BE2C (cell line): Measurements from ENCODE around the gene ZNRF1.
A peak's percentile ranks its signal among the peaks of the same experiment; 100 is the strongest.

Experiments
- DNase-seq: peaks from one replicate; pipeline ENCODE4 v3.0.0-alpha.2; 2020
- H3K27me3 ChIP-seq: fragments of 250-450 bp; sonication (Bioruptor Pico); 2 replicates; pipeline ENCODE4 v1.5.1; 2020; ENCODE audit warnings: mild to moderate bottlenecking
- H3K36me3 ChIP-seq: fragments of 250-450 bp; sonication (Bioruptor Pico); 2 replicates; pipeline ENCODE4 v1.5.1; 2020; ENCODE audit warnings: mild to moderate bottlenecking
- H3K4me1 ChIP-seq: fragments of 250-450 bp; sonication (Bioruptor Pico); 2 replicates; pipeline ENCODE4 v1.5.1; 2020
- H3K4me3 ChIP-seq: 2 replicates; pipeline ENCODE4 v1.5.1; 2011; ENCODE audit warnings: low read depth, low read length
- H3K9me3 ChIP-seq: fragments of 250-450 bp; sonication (Bioruptor Pico); 2 replicates; pipeline ENCODE4 v1.5.1; 2020
- TF ChIP-seq, protein P1 (sequence below): IDR thresholded peaks from 2 replicates; pipeline ENCODE4 v1.5.1; 2012; ENCODE audit warnings: mild to moderate bottlenecking, low read depth, low read length

Gene ZNRF1

GRCh38 chr16:75101635-75102034, 102.8 kb downstream of the ZNRF1 start:
- no peak overlapping the region for H3K4me3 ChIP-seq
- TF ChIP-seq, protein P1, sequence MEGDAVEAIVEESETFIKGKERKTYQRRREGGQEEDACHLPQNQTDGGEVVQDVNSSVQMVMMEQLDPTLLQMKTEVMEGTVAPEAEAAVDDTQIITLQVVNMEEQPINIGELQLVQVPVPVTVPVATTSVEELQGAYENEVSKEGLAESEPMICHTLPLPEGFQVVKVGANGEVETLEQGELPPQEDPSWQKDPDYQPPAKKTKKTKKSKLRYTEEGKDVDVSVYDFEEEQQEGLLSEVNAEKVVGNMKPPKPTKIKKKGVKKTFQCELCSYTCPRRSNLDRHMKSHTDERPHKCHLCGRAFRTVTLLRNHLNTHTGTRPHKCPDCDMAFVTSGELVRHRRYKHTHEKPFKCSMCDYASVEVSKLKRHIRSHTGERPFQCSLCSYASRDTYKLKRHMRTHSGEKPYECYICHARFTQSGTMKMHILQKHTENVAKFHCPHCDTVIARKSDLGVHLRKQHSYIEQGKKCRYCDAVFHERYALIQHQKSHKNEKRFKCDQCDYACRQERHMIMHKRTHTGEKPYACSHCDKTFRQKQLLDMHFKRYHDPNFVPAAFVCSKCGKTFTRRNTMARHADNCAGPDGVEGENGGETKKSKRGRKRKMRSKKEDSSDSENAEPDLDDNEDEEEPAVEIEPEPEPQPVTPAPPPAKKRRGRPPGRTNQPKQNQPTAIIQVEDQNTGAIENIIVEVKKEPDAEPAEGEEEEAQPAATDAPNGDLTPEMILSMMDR, result no peak
- H3K36me3 ChIP-seq, result no peaks in the 10 kb centered on the region
- no peaks in the 10 kb centered on the region for H3K9me3 ChIP-seq
- no peak for DNase-seq
- no peaks in the 10 kb centered on the region for H3K27me3 ChIP-seq
- peaks cover 29% of the 10 kb centered on the region for H3K4me1 ChIP-seq

- H3K4me1 ChIP-seq, result peaks cover 37% of the 10 kb centered on the region
Observed at GRCh38 chr16:75102595-75102994, 103.8 kb downstream of the ZNRF1 start.

GRCh38 chr16:75103994-75104393, 105.2 kb downstream of the ZNRF1 start:
- DNase-seq, result no peak
- TF ChIP-seq, protein P1, result no peak
- H3K36me3 ChIP-seq, result no peaks in the 10 kb centered on the region
- no peak overlapping the region for H3K4me3 ChIP-seq
- H3K9me3 ChIP-seq, result no peaks in the 10 kb centered on the region
- H3K4me1 ChIP-seq, result peaks cover 39% of the 10 kb centered on the region
- H3K27me3 ChIP-seq, result no peaks in the 10 kb centered on the region

More at GRCh38 chr16:75102595-75102994, 103.8 kb downstream of the ZNRF1 start:
- H3K27me3 ChIP-seq, result no peaks in the 10 kb centered on the region
- TF ChIP-seq, protein P1, result no peak
- DNase-seq, result no peak
- H3K4me3 ChIP-seq, result no peak overlapping the region
- H3K9me3 ChIP-seq, result no peaks in the 10 kb centered on the region
- H3K36me3 ChIP-seq, result no peaks in the 10 kb centered on the region

DNA sequence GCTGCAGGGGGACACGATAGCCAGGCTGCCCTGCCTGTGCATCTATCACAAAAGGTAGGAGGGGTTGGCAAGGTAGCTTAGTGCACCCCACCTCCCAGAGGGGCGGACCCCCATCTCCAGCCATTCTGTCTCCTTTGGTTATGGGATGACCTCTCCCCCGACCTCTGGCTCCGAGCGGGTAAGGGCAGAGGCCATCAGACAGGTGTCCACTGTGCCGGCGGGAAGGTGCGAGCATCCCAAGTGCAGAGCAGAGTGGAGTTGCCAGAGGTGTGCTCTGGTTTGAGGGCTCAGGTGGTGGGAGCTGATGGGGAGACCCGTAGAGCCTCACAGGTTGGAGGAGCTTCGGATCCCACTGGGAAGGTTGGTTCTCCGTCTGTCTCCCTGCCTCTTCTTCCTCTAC, 106.0 kb downstream of the ZNRF1 start:
- TF ChIP-seq, protein P1, result no peak
- H3K4me1 ChIP-seq, result peaks cover 39% of the 10 kb centered on the region
- no peaks in the 10 kb centered on the region for H3K36me3 ChIP-seq
- no peaks in the 10 kb centered on the region for H3K9me3 ChIP-seq
- no peak for DNase-seq
- H3K27me3 ChIP-seq, result no peaks in the 10 kb centered on the region
- H3K4me3 ChIP-seq, result peak overlapping the region; percentile 23

GRCh38 chr16:75105306-75106061, 106.7 kb downstream of the ZNRF1 start:
- Histone ChIP-seq H3K27me3 (no peaks in the 10 kb centered on the region), H3K4me1 (peaks cover 45% of the 10 kb centered on the region), H3K36me3 (no peaks in the 10 kb centered on the region), H3K9me3 (no peaks in the 10 kb centered on the region), H3K4me3 (peak overlapping the region; percentile 23)
- TF ChIP-seq, protein P1, result no peak
- DNase-seq, result peak; percentile 89
